Measurements from ENCODE around the gene ULK1. TPM values are rescaled to one million over a fixed set of nuclear protein-coding genes. Genes with fewer than 3 reads are reported as not detected.

Gene ULK1
- total RNA-seq, 2 experiments from 2014 or later: 20.2 to 24.4 TPM

DNA sequence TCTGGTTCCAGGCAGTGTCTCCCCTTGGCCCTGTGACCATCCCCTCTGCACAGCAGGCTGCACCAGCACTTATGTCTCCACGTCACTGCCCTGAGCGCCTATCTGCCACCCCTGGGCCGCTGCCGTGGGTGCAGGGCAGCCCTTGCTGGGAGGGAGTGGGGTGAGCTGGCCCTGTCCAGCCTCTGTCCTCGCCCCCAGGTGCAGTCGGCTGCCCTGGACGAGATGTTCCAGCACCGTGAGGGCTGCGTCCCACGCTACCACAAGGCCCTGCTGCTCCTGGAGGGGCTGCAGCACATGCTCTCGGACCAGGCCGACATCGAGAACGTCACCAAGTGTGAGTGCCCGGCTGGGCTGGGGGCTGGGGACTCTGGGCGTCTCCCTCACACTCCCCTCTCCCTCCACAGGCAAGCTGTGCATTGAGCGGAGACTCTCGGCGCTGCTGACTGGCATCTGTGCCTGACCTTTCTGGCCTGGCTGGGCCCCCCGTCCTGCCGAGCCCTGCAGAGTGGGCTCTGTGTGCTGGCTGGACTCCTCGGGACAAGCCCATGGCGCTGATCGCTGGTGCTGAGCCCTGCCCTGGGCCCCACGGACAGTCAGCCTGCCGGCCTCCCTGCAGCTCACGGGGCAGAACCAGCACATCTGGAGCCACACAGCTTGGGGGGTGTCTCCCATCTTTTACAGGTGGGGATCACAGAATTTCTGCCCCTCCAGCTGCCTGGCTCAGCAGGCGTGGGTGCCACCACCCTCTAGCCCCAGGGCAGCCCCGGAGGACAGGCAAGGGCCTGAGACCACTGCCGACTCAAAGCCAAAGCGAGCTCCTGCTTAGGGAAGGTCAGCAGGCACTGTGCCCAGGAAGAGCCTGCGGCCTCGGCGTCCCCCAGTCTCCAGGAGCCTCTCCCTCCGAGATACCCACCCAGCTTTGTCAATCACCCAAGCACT is 26.7 kb downstream of the ULK1 start:
- H3K9me3 Mint-ChIP-seq (ENCODE audit: low read depth): no peaks in the 10 kb centered on the region
- DNase-seq (no peak), ATAC-seq (peak; percentile 18)
- peaks cover 8% of the 10 kb centered on the region for H3K4me1 Mint-ChIP-seq
- H3K27me3 Mint-ChIP-seq: no peaks in the 10 kb centered on the region
- CTCF ChIA-PET: no interaction called here
- no peaks in the 10 kb centered on the region for H3K36me3 Mint-ChIP-seq
- H3K4me3 Mint-ChIP-seq: no peak overlapping the region
- no peak overlapping the region for H3K27ac Mint-ChIP-seq

- H3K27ac Mint-ChIP-seq: no peak overlapping the region
- DNase-seq (no peak), ATAC-seq (no peak)
- no peaks in the 10 kb centered on the region for H3K36me3 Mint-ChIP-seq
- H3K27me3 Mint-ChIP-seq: no peaks in the 10 kb centered on the region
- peaks cover 8% of the 10 kb centered on the region for H3K4me1 Mint-ChIP-seq
- H3K4me3 Mint-ChIP-seq: no peak overlapping the region
- CTCF ChIA-PET: no interaction called here
- no peaks in the 10 kb centered on the region for H3K9me3 Mint-ChIP-seq (ENCODE audit: low read depth)
Observed at GRCh38 chr12:131921866-131922769, 27.7 kb downstream of the ULK1 start.

DNA sequence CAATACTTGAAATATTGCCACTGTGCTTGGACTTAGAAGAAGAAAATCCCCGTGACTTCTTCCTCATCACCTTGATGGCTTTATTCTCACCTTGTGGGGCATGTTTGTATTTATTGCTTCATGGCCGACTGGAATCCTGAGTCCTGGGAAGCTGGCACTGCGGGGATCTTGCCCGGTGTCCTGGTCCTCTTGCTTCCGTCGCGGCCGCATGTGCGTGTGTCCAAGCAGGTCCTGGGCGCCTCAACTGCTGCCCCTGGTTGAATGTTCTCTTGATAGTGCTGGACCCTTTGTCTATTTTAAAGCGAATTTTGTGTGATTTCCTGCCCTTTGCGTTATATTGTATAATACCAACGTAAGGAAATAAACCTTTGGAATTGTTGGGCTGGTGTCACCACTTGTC is 28.4 kb downstream of the ULK1 start:
- CTCF ChIA-PET: no interaction called here
- no peak overlapping the region for H3K27ac Mint-ChIP-seq
- no peaks in the 10 kb centered on the region for H3K9me3 Mint-ChIP-seq (ENCODE audit: low read depth)
- no peaks in the 10 kb centered on the region for H3K27me3 Mint-ChIP-seq
- H3K36me3 Mint-ChIP-seq: no peaks in the 10 kb centered on the region
- peaks cover 9% of the 10 kb centered on the region for H3K4me1 Mint-ChIP-seq
- DNase-seq: no peak
- ATAC-seq: no peak
- no peak overlapping the region for H3K4me3 Mint-ChIP-seq

DNA sequence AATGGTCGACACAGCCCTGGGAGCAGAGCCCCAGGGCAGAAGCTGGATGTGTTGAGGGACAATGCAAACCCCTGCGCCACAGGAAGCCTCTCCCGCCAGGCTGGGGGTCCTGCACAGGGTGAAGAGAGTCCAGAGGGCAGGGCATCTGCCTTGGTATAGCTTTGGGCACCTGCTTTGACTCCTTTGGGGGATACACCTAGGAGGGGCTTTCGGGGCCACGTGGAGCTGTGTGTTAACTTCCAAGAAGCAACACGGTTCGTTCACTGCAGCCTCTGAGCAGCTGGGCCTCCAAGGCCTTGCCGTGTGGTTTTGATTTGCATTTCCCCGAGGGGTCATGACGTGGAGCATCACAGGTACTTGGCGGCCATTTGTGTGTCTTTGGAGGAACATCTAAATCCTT is 28.8 kb downstream of the ULK1 start:
- DNase-seq: no peak
- no peak overlapping the region for H3K27ac Mint-ChIP-seq
- H3K9me3 Mint-ChIP-seq (ENCODE audit: low read depth): no peaks in the 10 kb centered on the region
- peaks cover 13% of the 10 kb centered on the region for H3K4me1 Mint-ChIP-seq
- no peaks in the 10 kb centered on the region for H3K27me3 Mint-ChIP-seq
- no peaks in the 10 kb centered on the region for H3K36me3 Mint-ChIP-seq
- no peak for ATAC-seq
- no peak overlapping the region for H3K4me3 Mint-ChIP-seq
- CTCF ChIA-PET: no interaction called here

GRCh38 chr12:131927110-131928079 is 33.0 kb downstream of the ULK1 start:
- Mint-ChIP-seq H3K36me3 (peaks cover 7% of the 10 kb centered on the region), H3K4me1 (peaks cover 25% of the 10 kb centered on the region), H3K27ac (no peak overlapping the region), H3K27me3 (no peaks in the 10 kb centered on the region), H3K9me3 (ENCODE audit: low read depth) (no peaks in the 10 kb centered on the region), H3K4me3 (peak overlapping the region; percentile 83)
- CTCF ChIA-PET: no interaction called here
- DNase-seq: no peak
- no peak for ATAC-seq

GRCh38 chr12:131928080-131928710 is 33.8 kb downstream of the ULK1 start:
- peaks cover 13% of the 10 kb centered on the region for H3K36me3 Mint-ChIP-seq
- H3K27ac Mint-ChIP-seq: peak overlapping the region; percentile 86
- peaks cover 28% of the 10 kb centered on the region for H3K4me1 Mint-ChIP-seq
- DNase-seq (no peak), ATAC-seq (peak; percentile 5)
- no peaks in the 10 kb centered on the region for H3K27me3 Mint-ChIP-seq
- peak overlapping the region; percentile 83 for H3K4me3 Mint-ChIP-seq
- no peaks in the 10 kb centered on the region for H3K9me3 Mint-ChIP-seq (ENCODE audit: low read depth)
- CTCF ChIA-PET: no interaction called here

DNA sequence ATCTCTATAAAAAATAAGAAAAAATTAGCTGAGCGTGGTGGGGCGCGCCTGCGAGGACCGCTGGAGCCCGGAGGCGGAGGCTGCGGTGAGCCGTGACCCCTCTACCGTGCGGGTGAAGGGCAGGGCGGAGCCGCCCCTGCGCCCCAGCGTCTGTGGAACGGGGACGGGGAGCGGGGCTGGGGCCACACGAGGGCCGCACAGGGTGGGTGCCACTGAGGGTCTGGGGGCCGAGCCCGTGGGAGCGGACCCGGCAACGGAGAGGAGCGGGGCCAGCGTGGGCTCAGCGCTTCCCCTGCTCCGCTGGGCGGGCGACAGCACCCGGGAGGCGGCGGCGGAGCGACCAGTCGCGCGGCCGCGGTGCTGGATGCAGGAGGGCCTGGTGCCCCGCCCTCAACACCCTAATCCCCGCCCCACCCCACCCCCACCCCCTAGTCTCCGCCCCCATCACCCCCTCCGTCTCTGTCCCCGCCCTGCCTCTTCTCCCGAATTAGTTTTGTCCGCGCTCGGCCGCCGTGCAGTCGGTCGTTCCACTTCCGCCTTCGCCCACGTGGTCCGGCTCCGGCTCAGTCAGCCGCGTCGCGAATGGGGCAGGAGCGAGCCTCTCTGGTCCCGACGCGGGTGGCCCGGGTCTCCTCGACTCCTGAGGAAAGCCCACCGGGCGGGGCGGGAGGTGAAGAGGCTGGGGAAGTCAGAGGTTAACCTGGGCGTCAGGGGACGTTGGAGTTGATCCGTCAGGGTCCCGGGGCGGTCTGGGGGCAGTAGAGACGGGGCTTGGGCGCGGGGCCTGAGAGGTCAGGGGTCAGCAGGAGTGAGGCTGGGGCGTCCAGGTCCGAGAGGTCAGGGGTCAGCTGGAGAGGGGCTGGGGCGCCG is 34.5 kb downstream of the ULK1 start, which contains the start of gene PUS1:
PUS1 (plus strand) TSS at position 566 of the 870 bp plus-strand sequence. CDS start 447 bp downstream, outside the sequence.
- peak; percentile 96 for DNase-seq
- ATAC-seq: peak; percentile 84
- Mint-ChIP-seq H3K27ac (peak within 1 kb of the TSS; percentile 92), H3K4me1 (peaks cover 28% of the 10 kb centered on the region), H3K36me3 (peaks cover 21% of the 10 kb centered on the region), H3K27me3 (no peaks in the 10 kb centered on the region), H3K4me3 (peak within 1 kb of the TSS; percentile 83), H3K9me3 (ENCODE audit: low read depth) (no peaks in the 10 kb centered on the region)
- CTCF ChIA-PET: interaction anchor here (1.2 to 1.4 kb wide), 2 partner anchors 20 to 93 kb away, joined by 3 to 7 read pairs; partner anchors contain the start of gene EP400

GRCh38 chr12:131929581-131930456 is 35.4 kb downstream of the ULK1 start:
- CTCF ChIA-PET: interaction anchor here (1.2 to 1.4 kb wide), 2 partner anchors 19 to 94 kb away, joined by 3 to 7 read pairs; partner anchors contain the start of gene EP400
- peak; percentile 66 for DNase-seq
- H3K27ac Mint-ChIP-seq: peak overlapping the region; percentile 92
- peak overlapping the region; percentile 83 for H3K4me3 Mint-ChIP-seq
- peak; percentile 9 for ATAC-seq
- no peaks in the 10 kb centered on the region for H3K27me3 Mint-ChIP-seq
- peaks cover 22% of the 10 kb centered on the region for H3K36me3 Mint-ChIP-seq
- peaks cover 23% of the 10 kb centered on the region for H3K4me1 Mint-ChIP-seq
- H3K9me3 Mint-ChIP-seq (ENCODE audit: low read depth): no peaks in the 10 kb centered on the region

GRCh38 chr12:131930510-131930909 is 36.1 kb downstream of the ULK1 start:
- no peaks in the 10 kb centered on the region for H3K27me3 Mint-ChIP-seq
- CTCF ChIA-PET: interaction anchor here (1.2 to 1.4 kb wide), 2 partner anchors 19 to 94 kb away, joined by 3 to 7 read pairs; partner anchors contain the start of gene EP400
- no peaks in the 10 kb centered on the region for H3K9me3 Mint-ChIP-seq (ENCODE audit: low read depth)
- peak overlapping the region; percentile 82 for H3K27ac Mint-ChIP-seq
- H3K4me3 Mint-ChIP-seq: peak overlapping the region; percentile 83
- H3K4me1 Mint-ChIP-seq: peaks cover 20% of the 10 kb centered on the region
- peaks cover 25% of the 10 kb centered on the region for H3K36me3 Mint-ChIP-seq
- no peak for ATAC-seq
- no peak for DNase-seq

DNA sequence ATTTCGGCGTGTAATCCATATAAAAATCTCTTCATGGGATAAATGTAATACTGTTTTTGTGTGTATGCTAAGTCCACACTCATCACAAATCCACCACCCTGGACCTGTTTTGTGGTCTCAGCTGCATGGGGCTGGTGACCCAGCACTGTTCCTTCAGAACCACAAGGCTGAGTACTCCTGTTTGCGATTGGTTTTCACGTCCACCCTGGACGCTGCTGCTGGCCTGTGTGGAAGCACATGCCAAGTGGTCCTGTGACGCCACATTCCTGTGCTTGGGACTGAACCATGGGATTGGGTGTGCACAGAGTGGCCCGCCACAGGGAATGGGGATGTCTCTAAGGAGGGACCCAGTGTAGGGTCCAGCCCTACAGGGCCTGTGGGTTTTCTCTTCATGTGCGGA is 39.0 kb downstream of the ULK1 start:
- DNase-seq: no peak
- CTCF ChIA-PET: no interaction called here
- no peak for ATAC-seq
- H3K9me3 Mint-ChIP-seq (ENCODE audit: low read depth): no peaks in the 10 kb centered on the region
- no peaks in the 10 kb centered on the region for H3K27me3 Mint-ChIP-seq
- H3K4me1 Mint-ChIP-seq: peaks cover 16% of the 10 kb centered on the region
- no peak overlapping the region for H3K27ac Mint-ChIP-seq
- H3K36me3 Mint-ChIP-seq: peaks cover 33% of the 10 kb centered on the region
- H3K4me3 Mint-ChIP-seq: no peak overlapping the region

GRCh38 chr12:131934535-131934934 is 40.1 kb downstream of the ULK1 start:
- H3K4me3 Mint-ChIP-seq: no peak overlapping the region
- CTCF ChIA-PET: no interaction called here
- H3K27ac Mint-ChIP-seq: no peak overlapping the region
- DNase-seq (no peak), ATAC-seq (no peak)
- no peaks in the 10 kb centered on the region for H3K27me3 Mint-ChIP-seq
- H3K4me1 Mint-ChIP-seq: peaks cover 16% of the 10 kb centered on the region
- no peaks in the 10 kb centered on the region for H3K9me3 Mint-ChIP-seq (ENCODE audit: low read depth)
- H3K36me3 Mint-ChIP-seq: peaks cover 41% of the 10 kb centered on the region

All from activated CD8-positive, alpha-beta memory T cell treated with anti-CD3 and anti-CD28 coated beads, Interleukin-2, amount 10 ng/mL, durations not matched to agents 7 days and 5 days (primary cell).